ENCODE measurements around the gene TRAF4. TPM values are rescaled to one million over a fixed set of nuclear protein-coding genes. Genes with fewer than 3 reads are reported as not detected.

TRAF4 gene
- total and polyA plus RNA-seq, 2 donors (not counting 3 experiments of a cell fraction or from before 2014, with no cell fraction given), result 79.5 to 83.9 TPM

GRCh38 chr17:28759256-28759865 is 15.6 kb downstream of the TRAF4 start:
- Histone ChIP-seq H4K20me1 (replicated peaks; ENCODE audit: control insufficient read depth, extremely low read depth, insufficient read depth, low read length) (no peaks in the 10 kb centered on the region), H3K27me3 (ENCODE audit: control insufficient read depth in 2 of 2, insufficient read depth in 2 of 2, low read length in 2 of 2) (no peaks in the 10 kb centered on the region), H3K36me3 (ENCODE audit: control insufficient read depth in 2 of 2, extremely low read depth in 1 of 2, insufficient read depth in 2 of 2, low read length in 2 of 2) (peaks cover 4 to 29% of the 10 kb centered on the region in 2 experiments), H3K9ac (replicated peaks; ENCODE audit: extremely low read depth, insufficient read depth, low read length) (no peak overlapping the region), H3K4me3 (replicated peaks in 1 of 3; ENCODE audit: insufficient read depth in 1 of 3, low read depth in 1 of 3, low read length in 3 of 3) (no peak overlapping the region), H3K79me2 (ENCODE audit: control insufficient read depth, insufficient read depth, low read length) (peaks cover 7% of the 10 kb centered on the region), H3K9me1 (replicated peaks; ENCODE audit: control insufficient read depth, extremely low read depth, insufficient read depth, low read length) (no peaks in the 10 kb centered on the region), H3K9me3 (replicated peaks; ENCODE audit: control insufficient read depth, insufficient read depth, low read length) (no peaks in the 10 kb centered on the region), H3K27ac (ENCODE audit: insufficient read depth, low read depth, low read length) (no peak overlapping the region), H3K4me2 (ENCODE audit: insufficient read depth, low read length) (no peak overlapping the region), H2AFZ (ENCODE audit: low read depth, low read length) (no peak overlapping the region), H3K4me1 (ENCODE audit: control insufficient read depth, extremely low read depth, insufficient read depth, low read length) (peaks cover 16% of the 10 kb centered on the region)
- intact Hi-C loops (cut with micrococcal nuclease) (no loop called here), dilution Hi-C loops (cut with MboI; ENCODE audit: extremely low pct_ligation_motif_present, low sequenced_read_pairs) (no loop called here)
- no peak for TF ChIP-seq FOS (IDR thresholded peaks at IDR 0.05; ENCODE audit: borderline replicate concordance, insufficient read depth, low read length)
- BruUV-seq (replicated peaks), result no TSS peak
- CTCF ChIA-PET, result interaction anchor here (3.5 to 6.0 kb wide), 2 partner anchors 10 to 32 kb away, joined by 46 to 77 read pairs; partner anchors contain the start of genes NEK8 and TLCD1
- POLR2A ChIA-PET, result no interaction called here
- no peak for DNase-seq (ENCODE audit: low read depth, low spot score)
- FAIRE-seq, result no peak

GRCh38 chr17:28760601-28761562 is 17.1 kb downstream of the TRAF4 start:
- no TSS peak for BruUV-seq (replicated peaks)
- Histone ChIP-seq H3K4me1 (ENCODE audit: control insufficient read depth, extremely low read depth, insufficient read depth, low read length) (peaks cover 16% of the 10 kb centered on the region), H3K36me3 (ENCODE audit: control insufficient read depth in 2 of 2, extremely low read depth in 1 of 2, insufficient read depth in 2 of 2, low read length in 2 of 2) (peaks cover 4 to 29% of the 10 kb centered on the region in 2 experiments), H3K4me2 (ENCODE audit: insufficient read depth, low read length) (peak overlapping the region; percentile 20), H2AFZ (ENCODE audit: low read depth, low read length) (no peak overlapping the region), H3K27ac (ENCODE audit: insufficient read depth, low read depth, low read length) (no peak overlapping the region), H3K79me2 (ENCODE audit: control insufficient read depth, insufficient read depth, low read length) (peaks cover 7% of the 10 kb centered on the region), H3K9me1 (replicated peaks; ENCODE audit: control insufficient read depth, extremely low read depth, insufficient read depth, low read length) (no peaks in the 10 kb centered on the region), H4K20me1 (replicated peaks; ENCODE audit: control insufficient read depth, extremely low read depth, insufficient read depth, low read length) (no peaks in the 10 kb centered on the region), H3K9me3 (replicated peaks; ENCODE audit: control insufficient read depth, insufficient read depth, low read length) (no peaks in the 10 kb centered on the region), H3K9ac (replicated peaks; ENCODE audit: extremely low read depth, insufficient read depth, low read length) (peak overlapping the region; percentile 10), H3K27me3 (ENCODE audit: control insufficient read depth in 2 of 2, insufficient read depth in 2 of 2, low read length in 2 of 2) (no peaks in the 10 kb centered on the region), H3K4me3 (replicated peaks in 1 of 3; ENCODE audit: insufficient read depth in 1 of 3, low read depth in 1 of 3, low read length in 3 of 3) (peak overlapping the region in 1 of 3 experiments; percentile 8)
- no peak for TF ChIP-seq JUN (IDR thresholded peaks at IDR 0.05; ENCODE audit: borderline replicate concordance, insufficient read depth, insufficient read length, low read depth)
- no peak for TF ChIP-seq MYC (IDR thresholded peaks at IDR 0.05; ENCODE audit: low read depth, low read length)
- no peak for TF ChIP-seq CTCF (IDR thresholded peaks at IDR 0.05; ENCODE audit: extremely low read depth in 1 of 2, insufficient read depth in 1 of 2, low read depth in 1 of 2, low read length in 2 of 2)
- no peak for TF ChIP-seq MAX (IDR thresholded peaks at IDR 0.05; ENCODE audit: insufficient read depth, insufficient read length)
- TF ChIP-seq POLR2A (IDR thresholded peaks at IDR 0.05; ENCODE audit: low read depth, low read length), result no peak
- TF ChIP-seq POLR2AphosphoS5 (IDR thresholded peaks at IDR 0.05; ENCODE audit: insufficient read depth, low read depth, low read length), result no peak
- no peak for TF ChIP-seq EZH2 (IDR thresholded peaks at IDR 0.05; ENCODE audit: borderline replicate concordance, low read depth, low read length, severe bottlenecking)
- no peak for TF ChIP-seq FOS (IDR thresholded peaks at IDR 0.05; ENCODE audit: borderline replicate concordance, insufficient read depth, low read length)
- no peak for TF ChIP-seq GATA2 (IDR thresholded peaks at IDR 0.05; ENCODE audit: insufficient read depth, insufficient read length, low read depth, low read length)
- intact Hi-C loops (cut with micrococcal nuclease) (no loop called here), dilution Hi-C loops (cut with MboI; ENCODE audit: extremely low pct_ligation_motif_present, low sequenced_read_pairs) (no loop called here)
- CTCF ChIA-PET, result interaction anchor here (0.8 to 6.4 kb wide), 17 partner anchors 11 to 193 kb away, joined by 3 to 130 read pairs (median 5); partner anchors contain the start of genes DHRS13, FAM222B, NEK8 and TLCD1
- POLR2A ChIA-PET, result interaction anchor here (0.6 to 1.2 kb wide), 2 partner anchors 16 to 33 kb away, joined by 3 to 4 read pairs; no protein-coding TSS in a partner anchor
- FAIRE-seq (peak; percentile 82), DNase-seq (ENCODE audit: low read depth, low spot score) (peak; percentile 65)

All from endothelial cell of umbilical vein (primary cell).